Gastrocnemius medialis (tissue), 4 donors: Measurements from ENCODE around the gene ATP6V0B. TPM values are rescaled to one million over a fixed set of nuclear protein-coding genes. Genes with fewer than 3 reads are reported as not detected.

Experiments
- ATAC-seq, 2 donors: fragments of 150-250 bp; one replicate each; pipeline ENCODE4 v1.9.1; 2016
- DNase-seq, 2 donors: peaks; one replicate each; pipeline ENCODE4 v3.0.0-alpha.2; 2019
- H3K27ac ChIP-seq, 4 donors: fragments of 200-600 bp; sonication (generic); 1 replicate in 1 of 4; 2 replicates in 3 of 4; pipeline ENCODE4 v1.5.1; 2016 to 2018; ENCODE audit warnings: mild to moderate bottlenecking in 2 of 4, moderate library complexity in 1 of 4
- H3K27me3 ChIP-seq, 3 donors: fragments of 200-600 bp; sonication (generic) in 2 of 3; 1 replicate in 1 of 3; 2 replicates in 2 of 3; pipeline versions ENCODE4 v1.5.1 to v1.6.0; 2016 to 2019; ENCODE audit warnings: mild to moderate bottlenecking in 1 of 3, moderate library complexity in 1 of 3
- H3K36me3 ChIP-seq, 2 donors: fragments of 200-600 bp; sonication (generic) in 1 of 2; one replicate each; pipeline ENCODE4 v1.5.1; 2017 to 2018
- H3K4me1 ChIP-seq, 2 donors: fragments of 200-600 bp; sonication (generic) in 1 of 2; one replicate each; pipeline ENCODE4 v1.5.1; 2016 to 2017; ENCODE audit warnings: mild to moderate bottlenecking in 2 of 2
- H3K4me3 ChIP-seq, 4 donors: fragments of 200-600 bp; sonication (generic) in 3 of 4; 1 replicate in 1 of 4; 2 replicates in 3 of 4; pipeline ENCODE4 v1.5.1; 2016 to 2019; ENCODE audit warnings: mild to moderate bottlenecking in 2 of 4
- H3K9me3 ChIP-seq, 3 donors: fragments of 200-600 bp; sonication (generic) in 2 of 3; 1 replicate in 1 of 3; 2 replicates in 2 of 3; pipeline ENCODE4 v1.5.1; 2016 to 2019
- CTCF ChIP-seq, 5 experiments: fragments of 450-650 bp in 3 of 5; fragments of 200-600 bp in 2 of 5; sonication (generic) in 2 of 5; IDR thresholded peaks in 4 of 5; conservative IDR thresholded peaks in 1 of 5; 1 replicate in 4 of 5; 2 replicates in 1 of 5; pipeline ENCODE4 v1.5.1; 2016 to 2019; ENCODE audit warnings: antibody characterized with exemption in 5 of 5, mild to moderate bottlenecking in 3 of 5, moderate library complexity in 3 of 5
- POLR2A ChIP-seq, 2 donors: fragments of 450-650 bp; IDR thresholded peaks; one replicate each; pipeline ENCODE4 v1.6.1; 2017; ENCODE audit warnings: antibody characterized with exemption in 2 of 2, mild to moderate bottlenecking in 2 of 2, moderate library complexity in 2 of 2
- in situ Hi-C, 4 donors: fragments of 200-750 bp; cut with MboI; loops; one replicate each; pipeline versions ENCODE4 v1.15.0 to v1.8.0; 2017; ENCODE audit warnings: low sequenced_read_pairs in 4 of 4
- intact Hi-C: fragments of 100-400 bp; cut with DNase I; formaldehyde crosslinking; loops from one replicate; pipeline ENCODE4 v1.15.1; 2023; ENCODE audit warnings: low total_unique reads
- total RNA-seq, 4 donors: library from RNA; depleted of rRNA; stranded (reverse); fragments of >200 nt; gene quantifications; one replicate each; pipeline versions ENCODE4 v1.1.0 to v1.2.3, GENCODE V29; 2016

Gene ATP6V0B
- total RNA-seq, 4 donors from 2014 or later: 156 to 242 (median 195) TPM

GRCh38 chr1:44012404-44012803 is 37.6 kb downstream of the ATP6V0B start:
- ATAC-seq (no peak), DNase-seq (no peak)
- Histone ChIP-seq H3K36me3 (no peaks in the 10 kb centered on the region), H3K4me3 (no peak overlapping the region), H3K27ac (no peak overlapping the region), H3K9me3 (no peaks in the 10 kb centered on the region), H3K4me1 (no peaks in the 10 kb centered on the region), H3K27me3 (no peaks in the 10 kb centered on the region)
- in situ Hi-C loops (no loop called here), intact Hi-C loops (no loop called here)
- no peak for TF ChIP-seq POLR2A (IDR thresholded peaks at IDR 0.05)
- TF ChIP-seq CTCF (IDR thresholded peaks at IDR 0.05 in 4 of 5, conservative IDR thresholded peaks at IDR 0.05 in 1 of 5): no peak

- Histone ChIP-seq H3K9me3 (no peaks in the 10 kb centered on the region), H3K4me1 (no peaks in the 10 kb centered on the region)
Measured at GRCh38 chr1:44012941-44013609, 38.3 kb downstream of the ATP6V0B start.

GRCh38 chr1:44013949-44014348 is 39.2 kb downstream of the ATP6V0B start:
- no peaks in the 10 kb centered on the region for H3K27me3 ChIP-seq
- H3K4me3 ChIP-seq: no peak overlapping the region
- ATAC-seq (no peak), DNase-seq (no peak)
- in situ Hi-C loops (no loop called here), intact Hi-C loops (no loop called here)
- no peaks in the 10 kb centered on the region for H3K36me3 ChIP-seq
- H3K27ac ChIP-seq: no peak overlapping the region
- TF ChIP-seq CTCF (IDR thresholded peaks at IDR 0.05 in 4 of 5, conservative IDR thresholded peaks at IDR 0.05 in 1 of 5) (no peak), POLR2A (IDR thresholded peaks at IDR 0.05) (no peak)
- no peaks in the 10 kb centered on the region for H3K4me1 ChIP-seq
- H3K9me3 ChIP-seq: no peaks in the 10 kb centered on the region

More at GRCh38 chr1:44012941-44013609, 38.3 kb downstream of the ATP6V0B start:
- Histone ChIP-seq H3K27me3 (no peaks in the 10 kb centered on the region), H3K36me3 (no peaks in the 10 kb centered on the region), H3K27ac (no peak overlapping the region), H3K4me3 (no peak overlapping the region)
- no peak for ATAC-seq
- intact Hi-C loops: no loop called here
- in situ Hi-C loops: no loop called here
- no peak for TF ChIP-seq POLR2A (IDR thresholded peaks at IDR 0.05)
- TF ChIP-seq CTCF (IDR thresholded peaks at IDR 0.05 in 4 of 5, conservative IDR thresholded peaks at IDR 0.05 in 1 of 5): no peak
- no peak for DNase-seq

GRCh38 chr1:44014365-44015104 is 39.8 kb downstream of the ATP6V0B start:
- H3K4me1 ChIP-seq: no peaks in the 10 kb centered on the region
- TF ChIP-seq POLR2A (IDR thresholded peaks at IDR 0.05) (no peak), CTCF (IDR thresholded peaks at IDR 0.05 in 4 of 5, conservative IDR thresholded peaks at IDR 0.05 in 1 of 5) (no peak)
- no peak overlapping the region for H3K4me3 ChIP-seq
- intact Hi-C loops (no loop called here), in situ Hi-C loops (no loop called here)
- no peaks in the 10 kb centered on the region for H3K27me3 ChIP-seq
- no peak for ATAC-seq
- no peak for DNase-seq
- no peak overlapping the region for H3K27ac ChIP-seq
- no peaks in the 10 kb centered on the region for H3K9me3 ChIP-seq
- H3K36me3 ChIP-seq: no peaks in the 10 kb centered on the region
